ENCODE results near the gene RUNX2.

RUNX2 gene

DNA sequence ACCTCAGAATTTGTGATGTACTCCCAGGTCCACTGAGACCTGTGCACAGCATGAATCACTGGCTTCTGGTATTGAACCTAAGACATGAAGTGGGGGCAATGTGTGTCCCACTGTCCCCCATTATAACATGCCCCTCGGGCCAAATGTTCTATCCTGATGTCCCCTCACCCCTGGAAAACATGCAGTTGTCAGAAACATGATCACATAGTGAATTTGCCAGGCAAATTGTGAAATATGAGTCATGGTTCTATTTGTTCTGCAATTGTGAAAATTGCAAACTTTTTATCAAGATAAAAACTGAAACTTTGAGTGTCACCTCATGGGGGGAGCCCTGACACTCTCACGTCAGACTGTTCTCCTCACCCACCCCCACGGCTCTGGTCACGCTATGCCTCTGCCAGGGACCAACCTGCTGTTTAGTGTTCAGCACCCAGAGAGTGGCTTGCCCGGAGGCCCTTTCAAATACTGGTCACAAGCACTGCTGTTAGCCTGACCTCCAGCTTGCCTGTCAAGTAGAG lies 382.2 kb downstream of the RUNX2 start:
- DNase-seq: no peak
- in situ Hi-C loops (cut with HindIII; ENCODE audit: low pct_ligation_motif_present, low pct_unique_long_range_greater_than_20kb, low sequenced_read_pairs): no loop called here

DNA sequence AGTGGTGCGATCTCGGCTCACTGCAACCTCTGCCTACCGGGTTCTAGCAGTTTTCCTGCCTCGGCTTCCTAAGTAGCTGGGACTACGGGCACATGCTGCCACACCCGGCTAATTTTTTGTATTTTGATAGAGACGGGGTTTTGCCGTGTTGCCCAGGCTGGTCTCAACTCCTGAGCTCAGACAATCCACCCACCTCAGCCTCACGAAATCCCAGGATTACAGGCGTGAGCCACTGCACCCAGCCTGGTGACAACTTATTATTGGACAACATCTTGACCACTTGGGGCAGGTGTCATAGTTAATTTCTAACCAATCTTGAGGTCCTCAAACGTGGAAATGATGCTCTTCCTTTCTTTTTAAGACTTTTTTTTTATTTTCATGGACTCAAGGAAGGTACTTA lies 383.9 kb downstream of the RUNX2 start:
- in situ Hi-C loops (cut with HindIII; ENCODE audit: low pct_ligation_motif_present, low pct_unique_long_range_greater_than_20kb, low sequenced_read_pairs): no loop called here
- no peak for DNase-seq

GRCh38 chr6:45712786-45713185 lies 384.7 kb downstream of the RUNX2 start:
- DNase-seq: no peak
- in situ Hi-C loops (cut with HindIII; ENCODE audit: low pct_ligation_motif_present, low pct_unique_long_range_greater_than_20kb, low sequenced_read_pairs): no loop called here
